ENCODE data around the gene SPOPL. TPM values are rescaled to one million over a fixed set of nuclear protein-coding genes. Genes with fewer than 3 reads are reported as not detected.

Gene SPOPL
- total and polyA plus RNA-seq, 8 donors = 3.1 to 60.0 (median 9.6) TPM

- intact Hi-C loops (cut with DNase I; ENCODE audit: low total_unique reads) = no loop called here
- no peak for TF ChIP-seq POLR2AphosphoS5 (IDR thresholded peaks at IDR 0.05)
- TF ChIP-seq CTCF (IDR thresholded peaks at IDR 0.05) = no peak
- no peak for TF ChIP-seq POLR2A (IDR thresholded peaks at IDR 0.05)
- no peak for TF ChIP-seq EP300 (IDR thresholded peaks at IDR 0.05)
These were observed 30.3 kb downstream of the SPOPL start for GRCh38 chr2:138531913-138532312.

GRCh38 chr2:138534791-138535190 lies 33.2 kb downstream of the SPOPL start:
- H3K36me3 ChIP-seq = peaks cover 0 to 16% (median 4%) of the 10 kb centered on the region in 4 donors
- intact Hi-C loops (cut with DNase I; ENCODE audit: low total_unique reads) = no loop called here
- DNase-seq = no peak
- TF ChIP-seq EP300 (IDR thresholded peaks at IDR 0.05) = no peak
- no peak for TF ChIP-seq CTCF (IDR thresholded peaks at IDR 0.05)
- TF ChIP-seq POLR2AphosphoS5 (IDR thresholded peaks at IDR 0.05) = no peak
- TF ChIP-seq POLR2A (IDR thresholded peaks at IDR 0.05) = no peak
- no peaks in the 10 kb centered on the region for H3K27me3 ChIP-seq
- no peak overlapping the region for H3K4me3 ChIP-seq
- no peak overlapping the region for H3K27ac ChIP-seq
- no peaks in the 10 kb centered on the region for H3K9me3 ChIP-seq
- H3K4me1 ChIP-seq = peaks cover 0 to 40% (median 20%) of the 10 kb centered on the region in 4 donors

More at GRCh38 chr2:138531913-138532312, 30.3 kb downstream of the SPOPL start:
- Histone ChIP-seq H3K9me3 (no peaks in the 10 kb centered on the region), H3K4me1 (peaks cover 0 to 52% (median 26%) of the 10 kb centered on the region in 4 donors), H3K4me3 (no peak overlapping the region), H3K27ac (peak overlapping the region in 1 of 5 donors; percentile 7), H3K27me3 (no peaks in the 10 kb centered on the region), H3K36me3 (peaks cover 0 to 3% (median 1%) of the 10 kb centered on the region in 4 donors)
- peak in 1 of 2 donors; percentile 70 for DNase-seq
- 32 to 58% (median 48%) methylated on average over 3 of the region's 3 CpGs for WGBS, 5 donors

- TF ChIP-seq POLR2A (IDR thresholded peaks at IDR 0.05) (no peak), POLR2AphosphoS5 (IDR thresholded peaks at IDR 0.05) (no peak), EP300 (IDR thresholded peaks at IDR 0.05) (no peak), CTCF (IDR thresholded peaks at IDR 0.05) (no peak)
- H3K27me3 ChIP-seq = no peaks in the 10 kb centered on the region
- H3K9me3 ChIP-seq = no peaks in the 10 kb centered on the region
- peaks cover 0 to 36% (median 15%) of the 10 kb centered on the region in 4 donors for H3K4me1 ChIP-seq
- no peak overlapping the region for H3K4me3 ChIP-seq
- DNase-seq = peak in 1 of 2 donors; percentile 18
- intact Hi-C loops (cut with DNase I; ENCODE audit: low total_unique reads) = no loop called here
- 70 to 92% (median 85%) methylated on average over 2 of the region's 2 CpGs for WGBS, 5 donors
- H3K36me3 ChIP-seq = peaks cover 0 to 16% (median 4%) of the 10 kb centered on the region in 4 donors
- no peak overlapping the region for H3K27ac ChIP-seq
These were observed 34.7 kb downstream of the SPOPL start for GRCh38 chr2:138536302-138536701.

GRCh38 chr2:138536740-138537139 lies 35.2 kb downstream of the SPOPL start:
- Histone ChIP-seq H3K27me3 (no peaks in the 10 kb centered on the region), H3K4me3 (no peak overlapping the region), H3K27ac (no peak overlapping the region), H3K9me3 (no peaks in the 10 kb centered on the region), H3K4me1 (peaks cover 0 to 31% (median 13%) of the 10 kb centered on the region in 4 donors), H3K36me3 (peaks cover 0 to 16% (median 4%) of the 10 kb centered on the region in 4 donors)
- 92 to 100% (median 95%) methylated on average over 2 of the region's 2 CpGs for WGBS, 5 donors
- TF ChIP-seq EP300 (IDR thresholded peaks at IDR 0.05) (no peak), CTCF (IDR thresholded peaks at IDR 0.05) (no peak), POLR2AphosphoS5 (IDR thresholded peaks at IDR 0.05) (no peak), POLR2A (IDR thresholded peaks at IDR 0.05) (no peak)
- intact Hi-C loops (cut with DNase I; ENCODE audit: low total_unique reads) = no loop called here
- DNase-seq = no peak
